Measurements from ENCODE around the gene ANKRD13A.
"Not testable (repeated sequence)": the region's sequence is repeated elsewhere in the genome, so short reads cannot be mapped to it uniquely, and the experiment has no call there.

Gene ANKRD13A

DNA sequence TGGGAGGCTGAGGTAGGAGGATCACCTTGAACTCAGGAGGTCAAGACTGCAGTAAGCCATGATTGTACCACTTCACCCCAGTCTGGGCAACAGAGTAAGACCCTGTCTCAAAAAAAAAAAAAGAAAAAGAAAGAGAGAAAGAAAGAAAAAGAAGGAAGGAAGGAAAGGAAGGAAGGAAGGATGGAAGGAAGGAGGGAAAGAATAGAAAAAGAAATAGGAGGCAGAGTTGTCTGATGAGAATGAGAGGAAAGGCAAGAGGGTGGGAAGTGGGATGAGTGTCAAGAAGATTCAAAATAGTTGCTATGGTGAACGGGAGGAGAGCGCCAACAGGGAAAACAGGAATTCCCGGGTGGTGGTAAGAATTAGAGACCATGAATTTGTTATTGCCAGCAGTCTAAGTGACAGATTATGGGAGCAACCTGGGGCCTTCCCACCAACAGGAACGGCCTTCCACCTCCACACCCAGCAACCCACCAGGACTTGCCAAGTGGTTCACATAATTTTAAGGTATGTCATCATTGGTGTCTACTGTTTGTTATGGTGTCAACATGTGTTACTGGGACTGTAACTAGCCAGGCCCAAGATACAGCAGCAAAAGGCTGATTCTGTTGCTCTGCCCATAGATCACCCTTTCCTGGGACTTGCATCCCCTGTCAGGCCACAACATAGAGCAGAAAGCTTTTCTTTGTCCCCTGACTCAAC, 85.2 kb downstream of the ANKRD13A start:
- DNase-seq (ENCODE audit: low spot score) = no peak

DNA sequence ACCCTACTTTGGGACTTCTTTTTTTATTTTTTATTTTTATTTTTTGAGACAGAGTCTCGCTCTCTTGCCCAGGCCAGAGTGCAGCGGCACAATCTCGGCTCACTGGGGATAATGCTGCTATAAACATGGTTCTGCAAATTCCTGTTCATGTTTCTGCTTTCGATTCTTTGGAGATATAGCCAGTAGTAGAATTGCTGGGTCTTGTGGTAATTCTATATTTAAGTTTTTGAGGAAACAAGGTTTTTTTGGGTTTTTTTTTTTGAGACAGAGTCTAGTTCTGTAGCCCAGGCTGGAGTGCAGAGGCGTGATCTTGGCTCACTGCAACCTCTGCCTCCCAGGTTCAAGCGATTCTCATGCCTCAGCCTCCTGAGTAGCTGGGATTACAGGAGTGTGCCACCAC, 89.0 kb downstream of the ANKRD13A start:
- DNase-seq (ENCODE audit: low spot score) = not testable (repeated sequence)

GRCh38 chr12:110088936-110089335, 89.7 kb downstream of the ANKRD13A start:
- DNase-seq (ENCODE audit: low spot score) = no peak
